Astrocyte (in vitro differentiated cells and primary cell): ENCODE results near the gene PCSK1N.

Experiments
- CTCF ChIP-seq: IDR thresholded peaks from 2 replicates; pipeline ENCODE4 v1.5.1; 2011; ENCODE audit warnings: low read depth, mild to moderate bottlenecking, inconsistent platforms, low read length, moderate library complexity; ENCODE audit not compliant: insufficient read depth
- EZH2 ChIP-seq: IDR thresholded peaks from 2 replicates; pipeline ENCODE4 v1.6.1; 2012; ENCODE audit warnings: mild to moderate bottlenecking, low read length, inconsistent platforms; ENCODE audit not compliant: insufficient read depth

- TF ChIP-seq CTCF (no peak), EZH2 (no peak)
These were observed 1.1 kb downstream of the PCSK1N start for GRCh38 chrX:48834383-48834709.
